PFSK-1 (cell line): ENCODE measurements around the gene KCNT2.

Source experiments
- FOXP2 ChIP-seq: optimal IDR thresholded peaks from 2 replicates; pipeline ENCODE3; 2011; ENCODE audit warnings: borderline replicate concordance, control low read depth, inconsistent platforms; ENCODE audit not compliant: insufficient read depth; ENCODE audit errors: extremely low read length, extremely low read depth
- POLR2AphosphoS5 ChIP-seq: IDR thresholded peaks from 2 replicates; pipeline ENCODE4 v1.6.1; 2012; ENCODE audit warnings: low read depth, mild to moderate bottlenecking, control low read depth, low read length, moderate library complexity
- REST ChIP-seq, 2 experiments: IDR thresholded peaks; 2 replicates each; pipeline versions ENCODE4 v1.6.1 to v1.8.0; 2011 to 2012; ENCODE audit warnings: low read depth in 2 of 2, low read length in 2 of 2, control low read depth in 1 of 2, inconsistent platforms in 1 of 2, mild to moderate bottlenecking in 1 of 2, moderate library complexity in 1 of 2; ENCODE audit not compliant: insufficient read depth in 1 of 2
- SIN3A ChIP-seq: IDR thresholded peaks from 2 replicates; pipeline ENCODE4 v1.6.1; 2012; ENCODE audit warnings: mild to moderate bottlenecking, low read length, moderate library complexity, borderline replicate concordance; ENCODE audit not compliant: insufficient read depth
- TAF1 ChIP-seq: IDR thresholded peaks from 2 replicates; pipeline ENCODE4 v1.6.1; 2012; ENCODE audit warnings: low read length, control low read depth, borderline replicate concordance; ENCODE audit not compliant: insufficient read depth

The KCNT2 gene

GRCh38 chr1:196317535-196318522, 290.4 kb downstream of the KCNT2 start:
- TF ChIP-seq SIN3A (no peak), TAF1 (no peak), POLR2AphosphoS5 (no peak), FOXP2 (no peak), REST (IDR thresholded peaks at IDR 0.05; ENCODE audit: insufficient read depth in 1 of 2, low read depth in 2 of 2, low read length in 2 of 2) (no peak)

GRCh38 chr1:196312739-196313138, 295.5 kb downstream of the KCNT2 start:
- no peak for TF ChIP-seq FOXP2
- no peak for TF ChIP-seq TAF1
- TF ChIP-seq REST (IDR thresholded peaks at IDR 0.05; ENCODE audit: insufficient read depth in 1 of 2, low read depth in 2 of 2, low read length in 2 of 2) = no peak
- no peak for TF ChIP-seq POLR2AphosphoS5
- no peak for TF ChIP-seq SIN3A

GRCh38 chr1:196309386-196309785, 298.9 kb downstream of the KCNT2 start:
- no peak for TF ChIP-seq SIN3A
- no peak for TF ChIP-seq POLR2AphosphoS5

- TF ChIP-seq POLR2AphosphoS5 = no peak
- TF ChIP-seq SIN3A = no peak
- TF ChIP-seq TAF1 = no peak
- TF ChIP-seq REST (IDR thresholded peaks at IDR 0.05; ENCODE audit: insufficient read depth in 1 of 2, low read depth in 2 of 2, low read length in 2 of 2) = no peak
- TF ChIP-seq FOXP2 = no peak
These were observed 300.1 kb downstream of the KCNT2 start for GRCh38 chr1:196308176-196308575.

GRCh38 chr1:196306421-196306820, 301.8 kb downstream of the KCNT2 start:
- TF ChIP-seq REST (IDR thresholded peaks at IDR 0.05; ENCODE audit: insufficient read depth in 1 of 2, low read depth in 2 of 2, low read length in 2 of 2) (no peak), POLR2AphosphoS5 (no peak), FOXP2 (no peak), SIN3A (no peak), TAF1 (no peak)
